NCI-H187 treated with DMSO at 0.1 percent for 48 hours (cell line): ENCODE results near the gene BBS1.
A peak's percentile ranks its signal among the peaks of the same experiment; 100 is the strongest.
"Not testable (repeated sequence)": the region's sequence is repeated elsewhere in the genome, so short reads cannot be mapped to it uniquely, and the experiment has no call there.

ENCODE experiments used
- DNase-seq: peaks from one replicate; lab custom pipeline; 2025; lab: John Stamatoyannopoulos, UW

BBS1 gene

DNA sequence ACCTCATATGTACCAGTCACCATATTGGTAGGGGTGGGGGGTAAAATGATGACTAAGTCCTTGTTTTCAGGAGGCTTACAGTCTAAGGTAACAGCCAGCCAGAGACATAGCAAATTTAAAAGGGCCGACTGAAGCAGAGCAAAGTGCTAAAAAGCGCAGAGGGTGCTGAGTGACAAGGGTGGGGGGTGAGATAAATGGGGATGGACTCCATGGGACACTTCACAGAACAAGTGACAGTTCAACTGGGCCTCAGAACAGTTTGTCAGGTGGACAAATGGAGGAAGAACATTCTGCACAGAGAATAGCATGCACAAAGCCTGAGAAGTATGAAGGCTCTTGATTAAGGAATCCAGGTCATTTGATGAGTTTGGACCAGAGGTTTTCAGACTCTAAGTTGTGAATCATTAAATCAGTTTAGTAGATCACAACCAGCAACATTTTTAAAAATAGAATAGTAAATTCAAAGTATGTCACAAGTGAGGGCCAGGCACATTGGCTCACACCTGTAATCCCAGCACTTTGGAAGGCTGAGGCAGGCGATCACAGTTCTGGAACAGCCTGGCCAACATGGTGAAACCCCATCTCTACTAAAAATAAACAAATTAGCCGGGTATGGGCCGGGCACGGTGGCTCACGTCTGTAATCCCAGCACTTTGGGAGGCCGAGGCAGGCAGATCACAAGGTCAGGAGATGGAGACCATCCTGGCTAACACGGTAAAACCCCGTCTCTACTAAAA, 14.0 kb downstream of the BBS1 start:
- DNase-seq, result no peak

DNA sequence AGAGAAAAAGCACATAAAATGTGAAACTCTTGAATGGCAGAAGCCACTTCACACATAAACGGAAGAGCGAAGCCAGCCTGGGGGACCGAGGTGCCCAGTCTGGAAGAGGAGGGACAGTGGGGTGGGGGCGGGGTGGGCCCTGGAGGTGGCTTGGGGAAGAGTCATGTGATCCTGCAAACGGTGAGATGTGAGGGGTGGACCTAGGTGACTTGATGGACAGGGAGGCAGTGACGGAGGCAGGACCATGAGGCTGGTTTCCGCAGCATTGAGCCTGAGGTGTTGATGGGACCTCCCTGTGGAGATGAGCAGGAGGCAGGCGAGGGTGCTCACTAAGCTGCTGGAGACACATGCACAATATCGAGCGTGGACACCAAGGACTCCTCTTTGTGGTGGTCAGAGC, 18.6 kb downstream of the BBS1 start:
- DNase-seq, result no peak

DNA sequence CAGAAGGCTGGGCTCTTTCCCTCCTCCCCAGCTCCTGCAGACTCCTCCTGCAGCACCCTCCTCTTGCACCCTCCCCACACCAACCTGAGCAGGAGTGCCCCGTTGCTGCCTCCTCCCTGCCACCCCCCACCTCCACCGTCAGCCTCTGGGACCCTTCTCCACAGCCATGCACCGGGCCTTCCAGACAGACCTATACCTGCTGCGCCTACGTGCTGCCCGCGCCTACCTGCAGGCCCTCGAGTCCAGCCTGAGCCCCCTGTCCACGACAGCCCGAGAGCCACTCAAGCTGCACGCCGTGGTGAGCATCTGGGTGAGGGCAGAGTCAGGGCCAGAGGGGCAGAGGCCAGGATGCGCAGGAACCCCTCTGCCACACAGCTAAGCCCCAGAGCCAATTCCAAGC, 19.2 kb downstream of the BBS1 start:
- DNase-seq, result no peak

DNA sequence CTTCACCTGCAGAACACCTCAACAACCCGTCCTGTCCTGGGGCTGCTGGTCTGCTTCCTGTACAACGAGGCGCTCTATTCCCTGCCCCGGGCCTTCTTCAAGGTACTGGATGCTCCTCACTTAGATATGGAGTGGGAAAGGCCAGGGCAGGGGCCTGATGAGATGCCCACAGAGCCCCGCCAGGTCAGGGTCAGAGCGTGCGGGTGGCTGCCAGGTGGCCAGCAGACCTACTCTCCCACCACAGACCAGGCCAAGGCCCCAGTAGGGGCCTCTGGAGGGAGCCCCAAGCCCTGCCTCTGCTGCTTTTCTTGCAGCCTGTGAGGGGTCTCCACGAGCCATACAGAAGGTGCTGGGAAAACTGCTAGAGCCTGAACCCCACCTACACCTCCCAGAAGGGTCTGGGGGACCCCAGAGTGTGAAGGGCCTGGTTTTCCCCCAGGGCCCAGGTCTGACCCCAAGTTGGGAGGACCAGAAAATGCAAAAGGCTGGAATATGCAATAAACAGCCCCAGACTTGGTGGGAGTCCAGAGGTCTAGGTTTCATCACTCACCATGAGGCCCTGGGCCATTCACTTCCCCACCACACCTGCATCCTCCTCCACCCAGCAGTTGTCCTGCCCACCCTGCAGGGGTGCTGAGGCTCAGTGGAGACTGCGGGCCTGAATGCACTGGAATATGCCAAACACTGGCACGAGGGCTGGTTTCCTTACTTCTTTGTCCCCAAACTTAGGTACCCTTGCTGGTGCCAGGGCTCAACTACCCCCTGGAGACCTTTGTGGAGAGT, 20.7 kb downstream of the BBS1 start:
- no peak for DNase-seq

DNA sequence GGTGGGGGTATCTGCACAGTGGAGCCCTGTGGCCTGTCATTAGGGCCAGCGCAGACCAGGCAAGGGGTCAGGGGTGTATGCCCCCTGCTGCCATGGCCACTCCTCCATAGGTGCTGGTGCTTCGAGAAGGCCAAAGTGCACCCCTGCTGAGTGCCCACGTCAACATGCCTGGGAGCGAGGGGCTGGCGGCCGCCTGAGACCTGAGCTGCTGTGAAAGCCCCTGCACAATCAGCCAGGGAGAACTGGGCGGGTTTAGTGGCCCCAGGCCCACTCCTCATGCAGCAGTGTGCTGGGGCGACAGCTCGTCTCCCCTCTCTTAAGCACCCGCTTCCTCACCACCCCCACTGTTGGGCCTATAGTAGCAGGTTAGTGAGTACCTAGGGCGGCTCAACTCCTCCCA, 21.4 kb downstream of the BBS1 start:
- no peak for DNase-seq

DNA sequence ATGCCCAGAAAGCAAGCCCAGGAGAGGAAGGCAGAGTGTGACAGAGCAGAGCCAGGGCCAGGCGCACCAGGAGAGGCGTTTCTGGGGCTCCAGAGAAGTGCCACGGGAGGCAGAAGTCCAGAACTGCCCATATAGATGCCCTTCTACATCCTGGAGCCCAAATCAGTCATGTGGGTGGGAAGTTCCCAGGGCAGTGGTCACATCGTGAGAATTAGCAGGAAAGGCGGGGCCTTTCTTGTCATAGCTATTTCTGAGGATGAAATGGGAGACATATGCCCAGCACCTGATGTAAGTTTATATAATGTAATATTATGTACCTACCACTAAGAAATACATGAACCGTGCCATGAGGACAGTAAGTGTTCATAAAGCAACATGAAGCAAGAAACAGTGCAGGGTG, 22.3 kb downstream of the BBS1 start:
- DNase-seq, result no peak

DNA sequence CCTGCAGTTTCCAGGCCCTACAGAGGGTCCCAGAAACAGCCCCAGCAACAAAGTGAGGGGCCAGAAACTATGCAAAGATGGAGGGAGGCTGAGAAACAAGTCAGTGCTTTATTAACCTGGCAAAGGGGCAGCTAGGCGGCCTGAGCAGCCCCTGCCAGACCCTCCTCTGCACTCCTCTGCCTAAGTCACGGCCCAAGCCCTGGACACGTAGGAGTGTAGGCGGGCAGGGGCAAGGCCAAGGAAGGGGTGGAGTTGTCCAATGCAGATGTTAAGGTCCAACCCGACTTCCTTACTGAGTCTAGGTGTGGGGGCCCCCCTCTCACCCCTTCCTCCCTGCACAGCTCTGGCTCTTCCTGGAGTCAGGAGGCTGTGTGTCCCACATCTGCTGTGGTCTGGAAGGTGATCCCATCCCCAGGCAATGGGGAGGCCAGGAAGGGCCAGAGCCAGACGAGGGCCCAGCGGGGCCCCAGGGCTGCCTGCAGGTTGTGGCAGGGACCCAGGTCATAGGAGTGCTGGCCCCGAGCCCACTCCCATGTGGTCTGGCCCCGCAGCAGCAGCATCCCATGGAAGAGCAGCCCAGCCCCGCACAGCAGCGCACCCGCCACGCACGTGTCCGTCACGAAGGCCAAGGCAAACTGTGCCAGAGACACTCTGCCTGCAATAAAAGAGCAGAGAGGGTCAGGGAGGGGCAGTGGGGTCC, 28.9 kb downstream of the BBS1 start:
- DNase-seq, result no peak

DNA sequence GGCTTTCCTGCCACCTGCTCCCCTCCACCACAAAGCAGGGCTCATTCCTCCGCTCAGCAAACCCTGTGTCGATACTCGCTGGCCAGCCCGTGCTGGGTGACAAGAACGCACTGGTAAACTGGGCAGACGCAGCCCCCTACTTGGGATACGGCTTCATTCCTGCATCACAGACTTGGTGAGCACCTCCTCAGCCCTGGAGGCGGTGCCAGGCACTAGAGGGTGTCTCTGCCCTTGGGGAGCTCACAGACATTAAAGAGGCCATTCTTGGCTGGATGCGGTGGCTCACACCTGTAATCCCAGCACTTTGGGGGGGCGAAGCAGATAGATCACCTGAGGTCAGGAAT, 29.4 kb downstream of the BBS1 start:
- DNase-seq, result no peak

DNA sequence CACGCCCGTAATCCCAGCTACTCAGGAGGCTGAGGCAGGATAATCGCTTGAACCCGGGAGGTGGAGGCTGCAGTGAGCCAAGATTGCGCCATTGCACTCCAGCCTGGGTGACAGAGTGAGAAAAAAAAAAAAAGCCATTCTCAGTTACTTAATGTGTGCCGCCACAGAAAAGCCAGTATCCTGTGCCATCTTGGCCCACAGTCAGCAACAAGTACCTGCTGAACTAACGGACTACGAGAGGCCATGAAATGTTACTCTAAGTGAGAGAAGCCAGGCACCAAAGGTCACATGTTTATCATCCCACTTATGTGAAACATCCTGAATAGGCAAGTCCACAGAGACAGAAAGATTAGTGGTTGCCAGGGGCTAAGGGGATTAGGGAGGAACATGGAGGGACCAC, 30.2 kb downstream of the BBS1 start:
- not testable (repeated sequence) for DNase-seq

DNA sequence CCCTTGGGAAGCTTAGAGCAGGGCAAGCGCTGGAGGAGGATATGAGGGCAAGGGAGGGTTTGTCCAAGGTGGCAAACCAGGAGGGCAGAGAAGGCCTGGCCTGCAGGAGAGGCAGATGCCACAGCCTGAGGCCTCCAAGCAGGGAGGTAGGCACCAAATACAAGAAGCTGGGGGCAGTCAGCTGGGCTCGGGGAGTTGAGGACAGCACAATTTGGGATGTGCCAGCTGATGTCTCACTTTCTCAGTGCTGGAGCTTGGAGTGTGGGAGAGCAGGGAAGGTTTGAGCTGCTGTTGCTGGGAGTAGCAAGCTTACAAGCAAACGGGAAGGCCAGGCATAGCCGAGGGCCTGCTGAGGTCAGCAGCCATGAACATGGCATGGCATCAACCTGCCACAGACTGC, 31.5 kb downstream of the BBS1 start:
- no peak for DNase-seq

DNA sequence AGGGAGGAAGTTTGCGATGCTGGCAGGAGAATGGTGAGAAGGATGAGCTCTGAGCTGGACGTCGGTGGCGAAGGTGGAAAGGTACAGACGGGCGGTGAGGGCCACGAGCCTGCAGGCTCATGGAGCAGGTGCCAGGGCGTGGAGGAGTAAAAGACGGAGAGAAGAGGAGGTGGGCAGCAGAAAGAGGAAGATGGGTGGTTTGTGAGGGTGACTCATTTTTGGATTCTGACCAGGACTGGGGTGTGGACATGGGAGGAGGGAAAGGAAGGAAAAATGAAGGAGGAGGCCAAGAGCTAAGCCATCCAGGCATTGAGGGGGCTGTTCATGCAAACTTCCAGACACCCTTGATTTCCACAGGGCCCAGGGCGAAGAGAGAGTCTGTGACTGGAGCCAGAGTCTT, 31.9 kb downstream of the BBS1 start:
- DNase-seq, result no peak

DNA sequence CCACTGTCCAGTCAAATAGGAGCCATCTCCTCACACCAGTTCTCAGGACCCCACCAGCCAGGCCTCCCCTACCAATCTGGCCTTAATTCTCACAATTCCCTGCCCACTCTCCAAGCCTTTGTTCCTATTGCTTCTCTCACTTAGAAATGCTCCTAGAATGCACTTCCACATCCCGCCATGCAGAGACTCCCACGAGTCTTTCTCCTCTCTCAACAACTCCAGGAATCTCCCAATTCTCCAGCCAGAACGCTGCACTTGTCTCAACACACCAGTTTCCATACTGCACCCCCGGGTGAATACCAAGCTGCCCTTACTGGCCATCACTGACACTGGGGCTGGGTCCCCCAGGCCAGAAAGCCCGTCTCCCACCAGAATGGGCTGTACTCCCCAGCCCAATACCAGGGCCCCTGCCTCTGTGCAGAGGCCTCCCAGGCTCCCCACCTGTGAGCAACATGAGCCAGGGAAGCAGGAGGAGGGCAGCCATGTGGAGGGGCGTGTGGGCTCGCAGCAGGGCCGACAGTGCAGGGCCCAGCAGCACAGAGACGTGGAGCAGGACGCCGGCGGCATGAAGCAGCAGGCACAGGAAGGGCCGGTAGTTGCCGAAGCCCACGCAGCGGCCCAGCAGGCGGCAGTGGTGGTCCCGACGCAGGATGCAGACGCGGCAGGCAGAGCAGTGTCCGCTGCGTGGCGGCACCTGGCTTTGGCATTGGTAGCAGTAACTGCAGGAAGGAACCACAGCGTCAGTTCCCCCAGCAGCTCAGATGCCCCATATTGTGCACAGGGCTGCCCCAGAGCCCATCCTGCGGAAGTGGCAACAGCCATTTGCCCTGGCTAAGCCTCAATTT, 33.0 kb downstream of the BBS1 start:
- DNase-seq, result no peak

DNA sequence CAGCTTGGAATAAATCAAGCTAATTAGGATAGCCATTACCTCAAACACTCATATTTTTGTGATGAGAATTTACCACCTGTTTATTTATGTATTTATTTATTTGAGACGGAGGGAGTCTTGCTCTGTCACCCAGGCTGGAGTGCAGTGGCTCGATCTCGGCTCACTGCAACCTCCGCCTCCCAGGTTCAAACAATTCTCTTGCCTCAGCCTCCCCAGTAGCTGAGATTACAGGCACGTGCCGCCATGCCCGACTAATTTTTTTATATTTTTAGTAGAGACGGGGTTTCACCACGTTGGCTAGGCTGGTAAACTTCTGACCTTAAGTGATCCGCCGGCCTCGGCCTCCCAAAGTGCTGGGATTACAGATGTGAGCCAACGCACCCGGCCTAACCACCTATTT, 34.5 kb downstream of the BBS1 start:
- DNase-seq, result not testable (repeated sequence)

DNA sequence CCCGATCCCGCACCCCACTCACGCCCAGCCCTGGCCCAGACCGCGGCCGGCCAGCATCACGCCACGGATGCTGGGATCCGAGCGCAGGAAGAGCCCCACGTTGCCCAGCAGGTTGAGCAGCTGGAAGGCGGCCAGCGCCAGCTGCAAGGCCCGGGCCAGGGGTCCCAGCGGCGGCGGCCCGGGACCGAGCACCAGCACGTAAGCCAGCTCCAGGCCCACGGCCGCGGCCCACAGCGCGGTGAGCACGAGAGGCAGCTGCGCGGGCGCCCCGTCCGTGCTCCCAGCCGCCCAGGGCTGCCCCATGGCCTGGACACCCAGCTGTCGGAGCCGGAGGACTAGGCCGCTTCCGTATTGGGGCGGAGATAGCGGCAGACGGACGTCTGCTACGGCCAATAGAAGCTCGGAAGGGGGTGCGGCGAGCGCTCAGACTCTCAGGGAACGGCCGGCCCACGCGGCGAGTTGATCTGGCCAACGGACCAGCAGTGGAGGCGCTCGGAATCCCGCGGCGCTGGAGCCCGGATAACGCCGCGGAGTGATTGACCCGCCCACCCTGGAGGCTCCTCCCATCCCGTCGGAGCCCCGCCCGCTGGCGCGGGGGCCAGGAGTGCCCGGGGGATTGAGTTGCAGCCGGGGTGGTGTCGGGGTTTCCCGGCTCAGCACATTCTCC, 35.4 kb downstream of the BBS1 start, which contains the start of gene ZDHHC24:
ZDHHC24 (minus strand) TSS at position 348 of the 667 bp plus-strand sequence; CDS start at position 303, 45 bp downstream.
- DNase-seq, result peak; percentile 45

DNA sequence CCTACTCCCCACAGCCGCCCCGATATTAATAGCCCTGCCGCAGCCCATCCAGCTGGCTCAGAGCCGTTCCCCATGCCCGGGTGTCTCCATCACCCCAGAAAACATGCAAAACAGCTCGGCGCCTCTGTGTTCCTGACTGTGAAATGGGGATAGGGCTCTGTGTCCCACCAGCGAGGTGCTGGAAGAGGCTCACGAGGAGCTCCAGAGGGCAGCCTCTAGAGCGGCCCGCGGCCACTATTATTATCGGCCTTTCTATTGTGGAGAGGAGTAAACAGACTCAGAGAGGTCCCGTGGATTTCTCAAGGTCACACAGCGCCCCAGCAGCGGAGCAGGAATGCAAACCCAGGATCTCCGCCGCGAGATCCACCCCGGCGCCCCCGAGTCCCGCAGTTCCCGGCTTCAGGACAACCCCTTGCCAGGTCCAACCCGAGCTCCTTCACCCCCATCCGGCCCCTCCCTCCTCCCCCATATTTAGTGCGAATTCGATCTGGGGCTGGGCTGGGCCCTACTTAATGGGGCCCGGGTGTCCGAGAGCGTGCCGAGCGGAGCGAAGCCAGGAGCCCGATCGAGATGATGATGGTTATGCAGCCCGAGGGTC, 36.0 kb downstream of the BBS1 start, which contains the start of gene ACTN3:
ACTN3 (plus strand) TSS at position 536 of the 598 bp plus-strand sequence; CDS start at position 571, 35 bp downstream.
- no peak for DNase-seq

DNA sequence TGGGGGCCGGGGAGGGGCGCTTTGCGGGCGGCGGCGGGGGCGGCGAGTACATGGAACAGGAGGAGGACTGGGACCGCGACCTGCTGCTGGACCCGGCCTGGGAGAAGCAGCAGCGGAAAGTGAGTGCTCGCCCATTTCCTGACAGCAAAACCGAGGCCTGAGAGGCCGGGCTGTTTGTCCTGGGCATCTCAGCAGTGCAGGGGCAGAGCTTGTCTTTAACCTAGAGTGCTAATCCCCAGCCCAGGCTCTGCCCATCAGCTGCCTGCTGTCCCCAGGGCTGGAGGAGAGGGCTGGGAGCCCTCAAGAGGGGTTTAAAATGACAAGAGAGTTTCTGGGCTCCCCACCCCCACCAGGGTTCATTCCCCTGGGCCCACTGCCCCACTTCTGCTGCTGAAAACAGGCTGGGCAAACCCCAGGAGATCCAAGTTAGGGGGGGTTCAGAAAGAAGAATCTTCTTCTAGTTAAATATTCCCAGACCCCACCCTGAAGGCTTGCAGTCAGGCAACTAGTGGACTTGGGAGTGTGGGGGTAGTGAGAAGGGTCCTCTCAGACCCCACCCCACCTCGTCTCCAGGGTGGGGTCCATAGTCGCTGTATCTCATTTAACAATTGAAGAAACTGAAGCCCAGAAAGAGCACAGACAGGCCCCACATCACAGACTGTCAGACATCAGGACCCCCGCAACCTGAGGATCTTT, 36.7 kb downstream of the BBS1 start:
- no peak for DNase-seq

DNA sequence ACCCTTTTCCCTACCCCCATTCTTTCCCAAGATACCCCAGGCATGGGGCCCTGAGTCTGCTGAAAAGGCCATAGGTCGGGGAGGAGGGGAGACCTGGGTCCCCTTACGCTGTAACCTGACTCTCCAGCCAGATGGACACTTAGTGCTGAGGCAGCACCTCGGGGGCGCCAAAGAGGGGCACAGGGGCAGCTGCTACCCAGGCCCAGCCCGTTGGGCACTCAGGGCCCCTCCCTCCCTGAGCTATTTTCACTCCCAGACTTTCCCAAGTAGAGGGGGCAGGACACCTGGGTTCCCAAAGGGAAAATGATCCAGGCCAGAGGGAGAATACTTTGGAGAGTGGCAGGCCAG, 37.2 kb downstream of the BBS1 start:
- no peak for DNase-seq

DNA sequence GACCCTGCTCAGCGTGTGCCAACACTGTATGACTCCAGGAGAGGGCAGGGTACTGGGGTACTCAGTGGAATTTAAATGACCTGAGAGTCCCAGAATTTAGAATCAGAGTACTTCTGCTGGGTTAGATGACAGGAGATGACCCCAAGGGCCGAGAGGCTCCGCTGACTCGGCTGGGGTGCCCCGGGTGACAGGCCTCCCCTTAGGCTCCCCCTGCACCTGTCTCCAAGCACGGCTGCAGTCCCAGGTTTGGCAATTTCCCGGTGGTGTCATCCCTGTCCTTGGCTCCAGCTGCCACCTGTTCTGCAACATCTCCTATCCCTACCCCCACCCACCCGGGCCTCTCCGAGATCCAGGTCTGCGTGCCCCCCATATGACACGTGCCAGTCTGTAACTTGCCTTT, 37.6 kb downstream of the BBS1 start:
- DNase-seq, result no peak

DNA sequence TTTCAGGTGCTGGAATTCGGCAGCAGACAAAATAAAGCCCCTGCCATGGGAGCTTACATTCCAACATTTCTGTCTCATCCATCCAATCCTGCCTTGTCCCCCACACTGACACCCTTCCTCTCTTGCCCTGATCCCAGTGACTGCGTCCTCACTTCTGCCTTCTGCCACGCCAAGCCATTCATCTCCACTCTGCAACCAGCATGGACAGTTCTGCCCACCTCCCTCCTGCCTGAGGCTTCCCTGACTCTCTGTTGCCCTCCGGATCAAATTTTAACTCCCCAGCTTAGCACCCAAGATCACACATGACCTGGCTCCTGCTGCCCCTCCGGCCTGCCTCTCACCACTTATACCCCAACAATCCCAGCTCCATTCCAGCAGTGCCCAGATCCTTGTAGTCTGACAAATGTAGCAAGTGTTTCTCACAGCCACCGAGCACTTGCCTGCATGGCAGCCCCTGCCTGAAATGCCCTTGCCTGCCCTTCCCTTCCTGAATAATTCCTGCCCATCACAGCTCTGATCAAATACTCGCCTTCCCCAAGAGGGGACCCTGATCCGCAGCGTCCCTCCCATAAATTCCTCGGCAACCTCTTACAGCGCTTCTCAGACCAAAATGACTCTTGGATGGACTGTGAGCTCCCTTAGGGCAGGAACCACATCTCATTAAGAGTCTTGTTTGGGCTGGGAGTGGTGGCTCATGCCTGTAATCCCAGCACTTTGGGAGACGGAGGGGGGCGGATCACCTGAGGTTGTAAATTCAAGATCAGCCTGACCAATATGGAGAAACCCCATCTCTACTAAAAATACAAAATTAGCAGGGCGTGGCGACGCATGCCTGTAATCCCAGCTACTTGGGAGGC, 38.6 kb downstream of the BBS1 start:
- no peak for DNase-seq
